ENCODE measurements around the gene VEGFA. TPM values are rescaled to one million over a fixed set of nuclear protein-coding genes. Genes with fewer than 3 reads are reported as not detected.
A peak's percentile ranks its signal among the peaks of the same experiment; 100 is the strongest.

Gene VEGFA
- total RNA-seq, 1 donor from 2014 or later, result 194 TPM

DNA sequence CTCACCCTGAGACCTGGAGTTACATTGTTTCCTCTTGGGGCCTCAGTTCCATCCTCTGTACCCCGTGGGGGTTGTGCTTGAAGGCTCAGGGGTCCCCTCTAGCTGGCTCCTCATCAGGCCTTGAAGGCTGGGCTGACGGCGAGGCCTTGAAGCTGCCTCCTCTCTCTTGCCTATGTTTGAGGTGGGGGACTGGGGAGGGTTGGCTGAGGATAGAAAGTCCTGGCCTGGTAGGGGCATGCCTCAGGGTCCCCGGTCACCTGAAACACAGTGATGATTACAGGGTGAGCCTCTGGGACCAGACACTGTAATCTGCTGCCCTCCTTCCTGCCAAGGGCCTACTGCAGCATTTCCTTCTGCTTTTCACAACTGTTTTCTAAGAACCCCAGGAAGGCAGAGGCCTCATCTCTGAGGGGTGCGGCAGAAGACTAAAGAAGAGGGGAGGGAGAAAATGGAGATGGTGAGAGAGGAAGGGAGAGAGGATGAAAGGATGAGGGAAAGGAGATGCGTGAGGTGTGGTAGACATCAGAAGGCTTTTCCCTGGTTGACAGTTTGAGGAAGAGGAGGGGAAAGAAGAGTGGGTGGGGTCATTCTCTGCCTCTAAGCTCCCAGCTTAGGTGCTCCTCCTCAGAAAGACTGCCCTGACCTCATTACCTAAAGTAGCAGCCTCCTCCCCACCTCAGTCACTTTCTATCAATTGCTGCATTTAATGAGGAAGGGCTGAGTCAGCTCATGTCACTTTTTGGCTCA lies 29.7 kb downstream of the VEGFA start:
- no peaks in the 10 kb centered on the region for H3K36me3 ChIP-seq
- TF ChIP-seq, protein P1, sequence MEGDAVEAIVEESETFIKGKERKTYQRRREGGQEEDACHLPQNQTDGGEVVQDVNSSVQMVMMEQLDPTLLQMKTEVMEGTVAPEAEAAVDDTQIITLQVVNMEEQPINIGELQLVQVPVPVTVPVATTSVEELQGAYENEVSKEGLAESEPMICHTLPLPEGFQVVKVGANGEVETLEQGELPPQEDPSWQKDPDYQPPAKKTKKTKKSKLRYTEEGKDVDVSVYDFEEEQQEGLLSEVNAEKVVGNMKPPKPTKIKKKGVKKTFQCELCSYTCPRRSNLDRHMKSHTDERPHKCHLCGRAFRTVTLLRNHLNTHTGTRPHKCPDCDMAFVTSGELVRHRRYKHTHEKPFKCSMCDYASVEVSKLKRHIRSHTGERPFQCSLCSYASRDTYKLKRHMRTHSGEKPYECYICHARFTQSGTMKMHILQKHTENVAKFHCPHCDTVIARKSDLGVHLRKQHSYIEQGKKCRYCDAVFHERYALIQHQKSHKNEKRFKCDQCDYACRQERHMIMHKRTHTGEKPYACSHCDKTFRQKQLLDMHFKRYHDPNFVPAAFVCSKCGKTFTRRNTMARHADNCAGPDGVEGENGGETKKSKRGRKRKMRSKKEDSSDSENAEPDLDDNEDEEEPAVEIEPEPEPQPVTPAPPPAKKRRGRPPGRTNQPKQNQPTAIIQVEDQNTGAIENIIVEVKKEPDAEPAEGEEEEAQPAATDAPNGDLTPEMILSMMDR (IDR thresholded peaks at IDR 0.05), result no peak
- peak in 1 of 2 donors; percentile 14 for TF ChIP-seq POLR2AphosphoS5 (IDR thresholded peaks at IDR 0.05; ENCODE audit: insufficient read depth in 1 of 2, low read depth in 1 of 2)
- no peak for TF ChIP-seq POLR2A (IDR thresholded peaks at IDR 0.05)
- no peak for DNase-seq (ENCODE audit: extremely low spot score in 2 of 2)
- intact Hi-C loops (cut with DNase I), result no loop called here
- no peaks in the 10 kb centered on the region for H3K27me3 ChIP-seq
- no peak overlapping the region for H3K4me3 ChIP-seq
- peak overlapping the region; percentile 56 for H3K27ac ChIP-seq
- H3K4me1 ChIP-seq, result peaks cover 5% of the 10 kb centered on the region
- H3K9me3 ChIP-seq, result no peaks in the 10 kb centered on the region

DNA sequence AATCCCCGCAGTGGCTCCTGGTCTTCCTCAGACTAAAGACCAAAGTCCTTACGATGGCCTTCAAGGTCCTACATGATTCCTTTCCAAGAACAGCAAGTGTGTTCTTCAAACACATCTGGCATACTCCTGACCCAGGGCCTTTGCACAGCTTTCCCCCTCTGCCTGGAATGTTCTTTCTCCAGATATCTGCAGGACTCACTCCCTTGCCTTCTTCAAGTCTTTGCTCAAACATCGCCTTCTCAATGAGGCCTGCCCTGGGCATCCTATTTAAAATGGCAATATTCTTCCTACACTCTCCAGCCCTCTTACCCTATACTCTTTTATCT lies 30.2 kb downstream of the VEGFA start:
- TF ChIP-seq, protein P1 (IDR thresholded peaks at IDR 0.05), result no peak
- no peak for TF ChIP-seq POLR2A (IDR thresholded peaks at IDR 0.05)
- TF ChIP-seq POLR2AphosphoS5 (IDR thresholded peaks at IDR 0.05; ENCODE audit: insufficient read depth in 1 of 2, low read depth in 1 of 2), result no peak
- no peak overlapping the region for H3K27ac ChIP-seq
- no peaks in the 10 kb centered on the region for H3K36me3 ChIP-seq
- H3K4me1 ChIP-seq, result peaks cover 5% of the 10 kb centered on the region
- no peak overlapping the region for H3K4me3 ChIP-seq
- no peaks in the 10 kb centered on the region for H3K27me3 ChIP-seq
- no peaks in the 10 kb centered on the region for H3K9me3 ChIP-seq
- intact Hi-C loops (cut with DNase I), result no loop called here
- no peak for DNase-seq (ENCODE audit: extremely low spot score in 2 of 2)

GRCh38 chr6:43800746-43801494 lies 30.9 kb downstream of the VEGFA start:
- H3K4me1 ChIP-seq, result peaks cover 5% of the 10 kb centered on the region

DNA sequence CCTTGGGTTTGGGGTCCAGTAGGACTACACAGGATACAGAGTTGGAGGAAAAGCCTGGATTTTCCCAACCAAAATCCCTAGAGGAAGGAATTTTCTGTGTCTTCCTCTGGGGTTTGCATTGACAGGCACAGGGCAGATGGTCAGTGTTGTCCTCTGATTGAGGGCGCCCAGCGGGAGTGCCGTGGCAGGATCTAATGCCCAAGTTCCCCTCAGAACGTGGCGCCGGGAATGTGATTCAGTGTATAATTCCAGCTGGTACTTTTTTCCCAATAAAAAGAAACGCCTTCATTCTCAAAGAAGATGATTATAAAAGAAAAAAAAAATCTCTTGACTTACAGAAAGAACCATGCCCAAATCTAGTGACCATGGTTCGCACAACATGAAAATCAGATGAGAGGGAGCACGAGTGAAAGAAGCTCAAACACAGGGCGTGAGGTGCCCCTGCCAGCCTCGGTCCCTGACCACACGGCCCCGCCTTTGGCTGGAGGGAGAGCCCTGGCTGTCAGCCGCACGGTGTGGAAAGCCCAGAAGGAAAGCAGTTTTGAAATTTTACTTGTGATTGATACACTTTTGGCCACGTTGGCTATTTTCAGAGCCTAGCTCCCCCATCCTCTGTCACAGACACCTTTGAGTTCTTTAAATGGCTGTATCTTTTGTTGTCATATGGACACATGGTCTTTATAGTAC lies 31.6 kb downstream of the VEGFA start:
- no peaks in the 10 kb centered on the region for H3K36me3 ChIP-seq
- intact Hi-C loops (cut with DNase I), result no loop called here
- H3K4me1 ChIP-seq, result peaks cover 5% of the 10 kb centered on the region
- TF ChIP-seq POLR2A (IDR thresholded peaks at IDR 0.05) (no peak), POLR2AphosphoS5 (IDR thresholded peaks at IDR 0.05; ENCODE audit: insufficient read depth in 1 of 2, low read depth in 1 of 2) (no peak)
- TF ChIP-seq, protein P1 (IDR thresholded peaks at IDR 0.05), result no peak
- no peak for DNase-seq (ENCODE audit: extremely low spot score in 2 of 2)
- H3K9me3 ChIP-seq, result no peaks in the 10 kb centered on the region
- H3K27ac ChIP-seq, result no peak overlapping the region
- no peaks in the 10 kb centered on the region for H3K27me3 ChIP-seq
- H3K4me3 ChIP-seq, result no peak overlapping the region

More at GRCh38 chr6:43800746-43801494, 30.9 kb downstream of the VEGFA start:
- Histone ChIP-seq H3K4me3 (no peak overlapping the region), H3K36me3 (no peaks in the 10 kb centered on the region), H3K27me3 (no peaks in the 10 kb centered on the region), H3K9me3 (no peaks in the 10 kb centered on the region), H3K27ac (no peak overlapping the region)
- no peak for DNase-seq (ENCODE audit: extremely low spot score in 2 of 2)
- intact Hi-C loops (cut with DNase I), result no loop called here
- no peak for TF ChIP-seq POLR2AphosphoS5 (IDR thresholded peaks at IDR 0.05; ENCODE audit: insufficient read depth in 1 of 2, low read depth in 1 of 2)
- no peak for TF ChIP-seq POLR2A (IDR thresholded peaks at IDR 0.05)
- TF ChIP-seq, protein P1 (IDR thresholded peaks at IDR 0.05), result no peak

All from vagina (tissue), 2 donors.